ENCODE results near the gene CAMK4. TPM values are rescaled to one million over a fixed set of nuclear protein-coding genes. Genes with fewer than 3 reads are reported as not detected.
"Not testable (repeated sequence)": the region's sequence is repeated elsewhere in the genome, so short reads cannot be mapped to it uniquely, and the experiment has no call there.

The CAMK4 gene
- total RNA-seq, 4 donors from 2014 or later = 0.42 to 5.3 (median 3.5) TPM

GRCh38 chr5:111349429-111349828, 125.2 kb downstream of the CAMK4 start:
- intact Hi-C loops (cut with DNase I) = no loop called here
- H3K27ac ChIP-seq (replicated peaks in 1 of 4) = no peak overlapping the region

GRCh38 chr5:111353035-111353434, 128.9 kb downstream of the CAMK4 start:
- WGBS = 87% methylated on average over 3 of the region's 3 CpGs
- Histone ChIP-seq H3K27me3 (no peaks in the 10 kb centered on the region), H3K27ac (replicated peaks in 1 of 4) (no peak overlapping the region), H3K9me3 (no peaks in the 10 kb centered on the region), H3K4me1 (no peaks in the 10 kb centered on the region), H3K4me3 (no peak overlapping the region), H3K36me3 (no peaks in the 10 kb centered on the region)
- intact Hi-C loops (cut with DNase I) = no loop called here
- TF ChIP-seq CTCF (IDR thresholded peaks at IDR 0.05) = no peak
- no peak for TF ChIP-seq POLR2A (IDR thresholded peaks at IDR 0.05; ENCODE audit: low read depth)
- no peak for TF ChIP-seq EP300 (IDR thresholded peaks at IDR 0.05)
- no peak for TF ChIP-seq POLR2AphosphoS5 (IDR thresholded peaks at IDR 0.05)
- DNase-seq (ENCODE audit: extremely low spot score) = no peak

More at GRCh38 chr5:111349429-111349828, 125.2 kb downstream of the CAMK4 start:
- Histone ChIP-seq H3K9me3 (no peaks in the 10 kb centered on the region), H3K4me3 (no peak overlapping the region), H3K36me3 (no peaks in the 10 kb centered on the region), H3K4me1 (no peaks in the 10 kb centered on the region), H3K27me3 (no peaks in the 10 kb centered on the region)
- 85% methylated on average over 1 of the region's 1 CpG for WGBS
- TF ChIP-seq POLR2AphosphoS5 (IDR thresholded peaks at IDR 0.05) = no peak
- no peak for TF ChIP-seq POLR2A (IDR thresholded peaks at IDR 0.05; ENCODE audit: low read depth)
- no peak for TF ChIP-seq EP300 (IDR thresholded peaks at IDR 0.05)
- TF ChIP-seq CTCF (IDR thresholded peaks at IDR 0.05) = no peak
- no peak for DNase-seq (ENCODE audit: extremely low spot score)

- H3K4me1 ChIP-seq; H3K4me3 ChIP-seq; DNase-seq (ENCODE audit: extremely low spot score); H3K27me3 ChIP-seq; H3K36me3 ChIP-seq; H3K27ac ChIP-seq (replicated peaks in 1 of 4); intact Hi-C loops (cut with DNase I); H3K9me3 ChIP-seq: not testable (repeated sequence)
- 0% methylated on average over 1 of the region's 1 CpG for WGBS
Observed at GRCh38 chr5:111358726-111359125, 134.5 kb downstream of the CAMK4 start.

- H3K27me3 ChIP-seq = no peaks in the 10 kb centered on the region
- TF ChIP-seq CTCF (IDR thresholded peaks at IDR 0.05) = no peak
- TF ChIP-seq EP300 (IDR thresholded peaks at IDR 0.05) = no peak
- TF ChIP-seq POLR2A (IDR thresholded peaks at IDR 0.05; ENCODE audit: low read depth) = no peak
- no peak for TF ChIP-seq POLR2AphosphoS5 (IDR thresholded peaks at IDR 0.05)
- 51% methylated on average over 2 of the region's 2 CpGs for WGBS
- H3K27ac ChIP-seq (replicated peaks in 1 of 4) = no peak overlapping the region
- H3K9me3 ChIP-seq = no peaks in the 10 kb centered on the region
- intact Hi-C loops (cut with DNase I) = no loop called here
- no peak overlapping the region for H3K4me3 ChIP-seq
- H3K36me3 ChIP-seq = no peaks in the 10 kb centered on the region
- no peak for DNase-seq (ENCODE audit: extremely low spot score)
- H3K4me1 ChIP-seq = no peaks in the 10 kb centered on the region
Observed at GRCh38 chr5:111360173-111360572, 136.0 kb downstream of the CAMK4 start.

- Histone ChIP-seq H3K4me1 (no peaks in the 10 kb centered on the region), H3K4me3 (no peak overlapping the region), H3K9me3 (no peaks in the 10 kb centered on the region), H3K27me3 (no peaks in the 10 kb centered on the region), H3K27ac (replicated peaks in 1 of 4) (no peak overlapping the region), H3K36me3 (no peaks in the 10 kb centered on the region)
- TF ChIP-seq CTCF (IDR thresholded peaks at IDR 0.05) = no peak
- TF ChIP-seq EP300 (IDR thresholded peaks at IDR 0.05) = no peak
- no peak for TF ChIP-seq POLR2A (IDR thresholded peaks at IDR 0.05; ENCODE audit: low read depth)
- TF ChIP-seq POLR2AphosphoS5 (IDR thresholded peaks at IDR 0.05) = no peak
- intact Hi-C loops (cut with DNase I) = no loop called here
- no peak for DNase-seq (ENCODE audit: extremely low spot score)
- WGBS = 80% methylated on average over 2 of the region's 2 CpGs
Observed at GRCh38 chr5:111364992-111365391, 140.8 kb downstream of the CAMK4 start.
